Epithelial cell of proximal tubule (primary cell): ENCODE data around the gene FKBP14. TPM values are rescaled to one million over a fixed set of nuclear protein-coding genes. Genes with fewer than 3 reads are reported as not detected.

Experiments used
- DNase-seq: peaks from one replicate; pipeline ENCODE4 v3.0.0-alpha.2; 2011; ENCODE audit warnings: low read depth
- H3K4me3 ChIP-seq: 2 replicates; pipeline ENCODE4 v1.5.1; 2011; ENCODE audit warnings: low read depth, mild to moderate bottlenecking, low read length
- CTCF ChIP-seq: conservative IDR thresholded peaks from 2 replicates; pipeline ENCODE4 v1.5.1; 2012; ENCODE audit warnings: low read depth, mild to moderate bottlenecking, low read length
- total RNA-seq: library from RNA; depleted of rRNA; stranded (reverse); fragments of >200 nt; gene quantifications from 2 replicates; pipeline ENCODE4 v1.2.3, GENCODE V29; 2015

Gene FKBP14
- total RNA-seq, 1 donor from 2014 or later: 7.8 TPM

DNA sequence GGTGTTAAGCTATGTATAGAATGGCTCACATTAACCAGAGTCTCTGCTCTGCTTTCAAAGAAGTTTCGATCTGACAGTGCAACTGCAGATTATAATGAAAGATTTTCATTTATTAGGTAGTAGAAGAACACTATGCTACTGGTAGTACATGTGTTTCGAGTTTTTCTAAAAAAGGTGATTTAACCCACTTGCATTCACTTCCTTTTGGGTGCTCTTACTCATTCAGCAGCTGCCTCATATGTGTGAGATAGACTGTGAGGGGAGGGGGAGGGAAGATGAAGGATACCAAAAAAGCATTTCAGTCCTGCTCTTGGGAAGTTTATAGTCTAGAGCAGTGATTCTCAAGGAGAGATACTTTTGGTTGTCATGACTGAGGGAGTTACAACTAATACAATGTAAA, 22.1 kb upstream of the FKBP14 start:
- no peak for DNase-seq
- no peak for TF ChIP-seq CTCF
- H3K4me3 ChIP-seq: no peak overlapping the region

- DNase-seq: no peak
- H3K4me3 ChIP-seq: no peak overlapping the region
- TF ChIP-seq CTCF: no peak
Measured at GRCh38 chr7:30047124-30047523, 20.6 kb upstream of the FKBP14 start.

- no peak for TF ChIP-seq CTCF
- DNase-seq: no peak
- no peak overlapping the region for H3K4me3 ChIP-seq
Measured at GRCh38 chr7:30046127-30046770, 19.7 kb upstream of the FKBP14 start.

- no peak for TF ChIP-seq CTCF
- no peak overlapping the region for H3K4me3 ChIP-seq
- DNase-seq: no peak
Measured at GRCh38 chr7:30041526-30042269, 15.2 kb upstream of the FKBP14 start.

DNA sequence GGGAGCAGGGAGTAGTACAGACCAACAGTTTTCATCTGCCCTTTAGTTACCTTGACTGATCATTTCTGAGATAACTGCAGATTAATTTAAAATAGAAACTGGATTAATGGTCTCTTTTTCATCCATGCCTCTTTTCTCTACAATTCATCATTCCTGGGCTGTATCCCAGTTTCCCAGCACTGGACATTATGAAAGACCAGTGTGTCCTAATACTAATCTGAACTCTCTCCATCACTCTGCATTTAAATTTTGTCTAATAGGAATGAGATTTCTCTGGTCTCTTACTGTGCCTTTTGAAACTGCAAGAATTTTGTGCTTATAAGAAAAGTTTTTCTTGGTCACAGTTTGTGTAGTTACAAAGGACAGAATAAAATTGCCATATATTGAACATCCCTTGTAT, 14.4 kb upstream of the FKBP14 start:
- no peak overlapping the region for H3K4me3 ChIP-seq
- DNase-seq: no peak
- TF ChIP-seq CTCF: no peak

DNA sequence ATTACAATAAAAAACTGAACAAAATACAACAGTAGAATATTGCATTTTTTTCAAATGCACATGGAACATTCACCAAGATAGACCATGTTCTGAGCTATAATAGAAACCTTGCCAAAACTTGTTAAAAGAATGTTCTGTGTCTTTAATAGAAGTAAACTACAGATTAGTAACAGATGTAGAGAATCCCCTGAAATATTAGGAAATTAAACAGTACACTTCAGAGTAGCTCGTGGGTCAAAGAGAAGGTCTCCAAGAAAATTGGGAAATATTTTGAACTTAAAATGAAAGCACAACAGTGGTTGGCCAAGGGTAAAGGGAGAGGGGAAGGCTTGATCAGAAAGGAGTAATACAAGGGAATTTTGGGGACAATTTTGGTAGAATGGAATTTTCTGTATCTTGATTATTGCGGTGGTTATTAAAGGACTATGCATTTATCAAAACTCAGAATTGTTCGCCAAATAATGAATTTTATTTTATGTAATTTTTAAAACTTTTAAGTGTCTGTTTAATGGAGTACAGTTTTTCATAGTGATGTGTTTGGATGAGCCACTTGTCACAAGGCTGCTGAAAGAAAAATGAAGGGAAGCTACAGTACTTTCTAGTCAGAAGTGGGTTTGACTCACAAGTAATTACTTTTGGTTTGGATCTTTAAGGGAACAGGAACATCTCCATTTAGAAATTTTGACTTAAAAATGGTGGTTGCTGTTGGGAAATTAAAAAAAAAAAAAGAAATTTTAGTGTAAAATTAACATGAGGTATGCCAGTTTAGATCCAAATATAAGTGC, 11.9 kb upstream of the FKBP14 start:
- TF ChIP-seq CTCF: no peak
- H3K4me3 ChIP-seq: no peak overlapping the region

More for the DNA sequence above, 11.9 kb upstream of the FKBP14 start:
- no peak for DNase-seq
